ENCODE data around the gene CCDC82. TPM values are rescaled to one million over a fixed set of nuclear protein-coding genes. Genes with fewer than 3 reads are reported as not detected.

CCDC82 gene
- total RNA-seq, 2 donors from 2014 or later, result 8.5 to 20.3 TPM

DNA sequence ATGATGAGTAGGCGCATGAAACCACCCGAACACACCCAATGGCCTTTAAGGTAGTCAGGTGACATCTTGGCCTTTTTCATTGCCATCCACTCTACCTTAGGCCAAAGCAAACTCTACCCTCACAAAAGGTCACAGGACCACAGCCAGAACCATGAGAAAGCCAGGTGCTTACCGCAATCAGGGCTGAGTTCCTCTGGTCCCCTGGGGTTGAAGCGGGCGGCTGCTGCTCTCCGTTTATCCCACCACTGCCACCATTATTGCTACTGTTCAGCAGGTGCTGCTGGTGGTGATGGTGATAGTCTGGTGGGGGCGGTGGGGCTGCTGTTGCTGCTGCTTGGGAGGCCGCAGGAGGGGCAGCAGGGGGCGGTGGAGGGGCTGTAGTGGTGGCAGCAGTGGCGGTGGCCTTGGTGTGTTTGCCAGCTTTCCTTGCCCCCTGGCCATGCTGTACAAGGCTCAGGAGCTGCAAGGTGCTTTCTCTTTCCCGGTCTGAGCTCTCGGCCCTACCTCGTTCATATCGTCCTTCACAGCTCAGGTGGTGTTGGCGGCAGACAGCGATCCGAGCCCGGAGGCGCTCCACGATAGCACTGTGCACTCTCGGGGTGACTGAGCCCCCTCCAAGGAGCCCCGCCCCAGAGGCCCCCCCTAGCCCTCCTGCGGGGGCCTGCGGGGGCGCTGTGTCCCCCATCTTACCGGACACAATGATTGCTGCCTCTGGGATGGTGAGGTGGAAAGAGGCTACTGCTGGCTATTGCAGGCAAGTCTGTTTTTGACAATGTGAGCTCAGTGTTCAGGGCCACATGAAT lies 48.3 kb downstream of the CCDC82 start:
- TF ChIP-seq POLR2A (IDR thresholded peaks at IDR 0.05) (no peak), POLR2AphosphoS5 (IDR thresholded peaks at IDR 0.05) (peak; percentile 36)
- TF ChIP-seq, protein P1, sequence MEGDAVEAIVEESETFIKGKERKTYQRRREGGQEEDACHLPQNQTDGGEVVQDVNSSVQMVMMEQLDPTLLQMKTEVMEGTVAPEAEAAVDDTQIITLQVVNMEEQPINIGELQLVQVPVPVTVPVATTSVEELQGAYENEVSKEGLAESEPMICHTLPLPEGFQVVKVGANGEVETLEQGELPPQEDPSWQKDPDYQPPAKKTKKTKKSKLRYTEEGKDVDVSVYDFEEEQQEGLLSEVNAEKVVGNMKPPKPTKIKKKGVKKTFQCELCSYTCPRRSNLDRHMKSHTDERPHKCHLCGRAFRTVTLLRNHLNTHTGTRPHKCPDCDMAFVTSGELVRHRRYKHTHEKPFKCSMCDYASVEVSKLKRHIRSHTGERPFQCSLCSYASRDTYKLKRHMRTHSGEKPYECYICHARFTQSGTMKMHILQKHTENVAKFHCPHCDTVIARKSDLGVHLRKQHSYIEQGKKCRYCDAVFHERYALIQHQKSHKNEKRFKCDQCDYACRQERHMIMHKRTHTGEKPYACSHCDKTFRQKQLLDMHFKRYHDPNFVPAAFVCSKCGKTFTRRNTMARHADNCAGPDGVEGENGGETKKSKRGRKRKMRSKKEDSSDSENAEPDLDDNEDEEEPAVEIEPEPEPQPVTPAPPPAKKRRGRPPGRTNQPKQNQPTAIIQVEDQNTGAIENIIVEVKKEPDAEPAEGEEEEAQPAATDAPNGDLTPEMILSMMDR (IDR thresholded peaks at IDR 0.05), result peak in 3 of 4 experiments; percentile 21 to 59 (median 45)
- Histone ChIP-seq H3K4me3 (peak overlapping the region; percentile 60 to 62), H3K27ac (peak overlapping the region; percentile 80 to 85), H3K9me3 (no peaks in the 10 kb centered on the region), H3K36me3 (no peaks in the 10 kb centered on the region), H3K4me1 (replicated peaks) (peaks cover 17% of the 10 kb centered on the region), H3K27me3 (replicated peaks; ENCODE audit: insufficient read depth) (no peaks in the 10 kb centered on the region)
- WGBS, result 17% methylated on average over 22 of the region's 26 CpGs
- intact Hi-C loops (cut with DNase I), result loop anchor here (2.0 to 5.0 kb wide), 4 partner anchors 114 to 494 kb away; no protein-coding TSS in a partner anchor
- peak; percentile 49 for DNase-seq (ENCODE audit: low spot score)

GRCh38 chr11:96340555-96340885 lies 49.2 kb downstream of the CCDC82 start:
- TF ChIP-seq, protein P1 (IDR thresholded peaks at IDR 0.05), result no peak
- TF ChIP-seq POLR2AphosphoS5 (IDR thresholded peaks at IDR 0.05), result peak; percentile 6
- TF ChIP-seq POLR2A (IDR thresholded peaks at IDR 0.05), result no peak
- Histone ChIP-seq H3K4me3 (peak overlapping the region; percentile 60 to 62), H3K36me3 (no peaks in the 10 kb centered on the region), H3K9me3 (no peaks in the 10 kb centered on the region), H3K4me1 (replicated peaks) (peaks cover 17% of the 10 kb centered on the region), H3K27ac (peak overlapping the region; percentile 80 to 85), H3K27me3 (replicated peaks; ENCODE audit: insufficient read depth) (no peaks in the 10 kb centered on the region)
- DNase-seq (ENCODE audit: low spot score), result no peak
- intact Hi-C loops (cut with DNase I), result loop anchor here (5.0 kb wide), 3 partner anchors 113 to 493 kb away; no protein-coding TSS in a partner anchor
- WGBS, result 47% methylated on average over 4 of the region's 4 CpGs

DNA sequence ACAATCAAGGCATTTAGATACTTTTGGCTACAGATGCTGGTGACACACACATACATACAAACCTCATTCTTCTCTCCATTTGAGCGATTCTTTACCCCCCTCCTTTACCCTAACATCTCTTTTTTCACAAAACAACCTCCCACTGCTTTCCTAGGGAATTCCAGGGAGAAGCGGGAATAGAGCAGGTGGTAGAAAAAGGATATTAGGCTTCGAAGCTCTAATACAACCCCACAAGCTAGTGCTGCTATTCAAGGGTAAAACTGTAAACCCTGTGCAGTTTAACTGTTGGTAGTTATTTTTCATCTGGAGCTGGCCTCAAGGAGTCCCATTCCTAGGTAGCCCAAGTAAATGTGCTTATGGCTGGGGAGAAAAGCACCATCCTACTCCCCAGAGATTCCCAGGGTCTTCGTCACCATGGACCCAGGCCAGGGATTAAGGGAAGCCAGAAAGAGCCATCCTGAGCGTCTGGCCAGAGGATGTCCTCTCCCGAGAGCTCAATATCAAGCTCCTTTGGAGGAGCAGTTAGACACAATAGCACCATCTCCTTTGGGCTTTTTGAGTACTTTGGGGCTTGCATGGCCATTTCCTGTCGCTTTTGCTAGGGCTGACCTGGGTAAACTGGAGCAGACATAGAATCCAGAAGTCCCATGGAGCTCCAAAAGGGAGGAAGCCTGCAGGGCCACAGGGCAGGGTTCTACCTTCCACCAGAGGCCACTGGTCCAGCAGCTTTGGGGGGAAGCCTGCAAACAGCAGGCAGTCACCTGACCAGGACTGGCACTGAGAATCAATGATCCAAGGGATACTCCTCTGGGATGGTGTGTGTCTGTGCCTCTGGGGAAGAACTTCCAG lies 49.8 kb downstream of the CCDC82 start:
- intact Hi-C loops (cut with DNase I), result loop anchor here (5.0 kb wide), 3 partner anchors 113 to 493 kb away; no protein-coding TSS in a partner anchor

DNA sequence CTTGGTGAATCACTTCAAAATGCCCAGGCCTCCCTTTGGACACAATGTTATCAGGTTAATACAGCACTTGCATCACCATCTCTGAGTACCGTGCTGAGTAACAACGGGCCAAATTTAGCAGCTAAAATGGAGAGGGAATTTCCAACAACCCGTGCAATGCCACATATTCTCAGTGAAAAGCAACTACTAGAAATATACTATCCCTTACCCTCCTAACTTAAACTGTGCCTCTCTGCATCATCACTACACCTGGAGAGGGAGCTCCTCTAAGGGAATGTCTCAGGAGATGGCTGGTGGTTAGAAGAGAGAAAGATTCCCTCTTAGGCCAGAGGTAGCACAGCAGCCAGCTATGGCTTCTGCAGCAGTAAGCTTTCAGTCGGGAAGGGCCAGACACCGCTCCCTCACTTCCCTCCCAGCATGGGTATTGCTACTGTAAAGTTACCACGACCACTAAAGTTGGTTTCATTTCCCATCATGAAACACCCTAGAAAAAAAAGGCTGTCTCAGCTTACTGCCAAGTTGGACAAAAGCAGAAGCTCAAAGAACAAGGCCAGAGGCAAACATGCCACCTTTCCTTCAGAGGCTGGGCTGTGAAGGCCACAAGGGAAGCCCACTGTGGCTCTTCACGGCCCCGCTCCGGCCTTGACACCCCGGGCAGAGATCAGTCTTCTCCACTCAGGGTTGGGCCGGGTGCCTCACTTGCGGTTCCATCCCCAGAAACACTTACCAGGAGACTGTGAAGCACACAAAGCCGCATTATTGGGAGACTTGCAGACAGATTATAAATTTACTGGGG lies 50.6 kb downstream of the CCDC82 start:
- Histone ChIP-seq H3K4me3 (peak overlapping the region; percentile 11 to 62), H3K27me3 (replicated peaks; ENCODE audit: insufficient read depth) (no peaks in the 10 kb centered on the region), H3K36me3 (no peaks in the 10 kb centered on the region), H3K9me3 (no peaks in the 10 kb centered on the region), H3K27ac (peak overlapping the region; percentile 80 to 85), H3K4me1 (replicated peaks) (peaks cover 17% of the 10 kb centered on the region)
- intact Hi-C loops (cut with DNase I), result no loop called here
- TF ChIP-seq POLR2AphosphoS5 (IDR thresholded peaks at IDR 0.05) (peak; percentile 29), POLR2A (IDR thresholded peaks at IDR 0.05) (no peak)
- TF ChIP-seq, protein P1 (IDR thresholded peaks at IDR 0.05), result peak in 1 of 4 experiments; percentile 12
- WGBS, result 9% methylated on average over 13 of the region's 13 CpGs
- DNase-seq (ENCODE audit: low spot score), result no peak

More for the DNA sequence above, 49.8 kb downstream of the CCDC82 start:
- TF ChIP-seq POLR2AphosphoS5 (IDR thresholded peaks at IDR 0.05), result no peak
- TF ChIP-seq, protein P1 (IDR thresholded peaks at IDR 0.05), result no peak
- no peak for TF ChIP-seq POLR2A (IDR thresholded peaks at IDR 0.05)
- no peaks in the 10 kb centered on the region for H3K27me3 ChIP-seq (replicated peaks; ENCODE audit: insufficient read depth)
- 60% methylated on average over 7 of the region's 7 CpGs for WGBS
- peak overlapping the region; percentile 11 to 62 for H3K4me3 ChIP-seq
- peaks cover 17% of the 10 kb centered on the region for H3K4me1 ChIP-seq (replicated peaks)
- no peaks in the 10 kb centered on the region for H3K9me3 ChIP-seq
- H3K36me3 ChIP-seq, result no peaks in the 10 kb centered on the region
- DNase-seq (ENCODE audit: low spot score), result no peak
- H3K27ac ChIP-seq, result peak overlapping the region; percentile 80 to 85

Data from prostate gland (tissue), 2 donors.